Measurements from ENCODE around the gene CTNS. TPM values are rescaled to one million over a fixed set of nuclear protein-coding genes. Genes with fewer than 3 reads are reported as not detected.
A peak's percentile ranks its signal among the peaks of the same experiment; 100 is the strongest.

CTNS gene
- total RNA-seq, 1 experiment from 2014 or later = 7.1 TPM

- Mint-ChIP-seq H3K4me1 (ENCODE audit: insufficient read depth, unreplicated experiment) (no peaks in the 10 kb centered on the region), H3K27ac (ENCODE audit: low read depth, unreplicated experiment) (no peak overlapping the region), H3K36me3 (ENCODE audit: insufficient read depth, unreplicated experiment) (peaks cover 14% of the 10 kb centered on the region), H3K27me3 (ENCODE audit: insufficient read depth, unreplicated experiment) (no peaks in the 10 kb centered on the region), H3K4me3 (ENCODE audit: unreplicated experiment) (no peak overlapping the region), H3K9me3 (ENCODE audit: unreplicated experiment) (no peaks in the 10 kb centered on the region)
- DNase-seq (ENCODE audit: unreplicated experiment) = no peak
- CTCF ChIA-PET = interaction anchor here (0.5 to 3.6 kb wide), 14 partner anchors 8 to 818 kb away, joined by 3 to 18 read pairs (median 5); partner anchors contain the start of genes ASPA, CTNS and SHPK
- no TSS peak for BruUV-seq (replicated peaks)
- intact Hi-C loops (cut with micrococcal nuclease) = loop anchor here (5.0 kb wide), 1 partner anchor 820 kb away; no protein-coding TSS in a partner anchor
- POLR2A ChIA-PET = interaction anchor here (1.0 to 1.2 kb wide), 3 partner anchors 11 to 598 kb away, joined by 3 to 4 read pairs (median 4); partner anchors contain the start of gene CTNS
- no peak for TF ChIP-seq CTCF (IDR thresholded peaks at IDR 0.05; ENCODE audit: unreplicated experiment)
Observed at GRCh38 chr17:3647251-3647650, 10.7 kb downstream of the CTNS start.

GRCh38 chr17:3647769-3648555 is 11.4 kb downstream of the CTNS start:
- ChIA-PET CTCF (interaction anchor here (0.5 to 3.6 kb wide), 21 partner anchors 9 to 819 kb away, joined by 3 to 18 read pairs (median 4); partner anchors contain the start of gene ASPA), POLR2A (interaction anchor here (1.0 to 1.7 kb wide), 2 partner anchors 11 to 599 kb away, joined by 4 to 6 read pairs; partner anchors contain the start of gene CTNS)
- no peaks in the 10 kb centered on the region for H3K27me3 Mint-ChIP-seq (ENCODE audit: insufficient read depth, unreplicated experiment)
- peak; percentile 56 for TF ChIP-seq CTCF (IDR thresholded peaks at IDR 0.05; ENCODE audit: unreplicated experiment)
- DNase-seq (ENCODE audit: unreplicated experiment) = peak; percentile 58
- H3K4me3 Mint-ChIP-seq (ENCODE audit: unreplicated experiment) = no peak overlapping the region
- H3K27ac Mint-ChIP-seq (ENCODE audit: low read depth, unreplicated experiment) = no peak overlapping the region
- peaks cover 11% of the 10 kb centered on the region for H3K36me3 Mint-ChIP-seq (ENCODE audit: insufficient read depth, unreplicated experiment)
- BruUV-seq (replicated peaks) = no TSS peak
- no peaks in the 10 kb centered on the region for H3K4me1 Mint-ChIP-seq (ENCODE audit: insufficient read depth, unreplicated experiment)
- intact Hi-C loops (cut with micrococcal nuclease) = loop anchor here (5.0 kb wide), 1 partner anchor 821 kb away; no protein-coding TSS in a partner anchor
- H3K9me3 Mint-ChIP-seq (ENCODE audit: unreplicated experiment) = no peaks in the 10 kb centered on the region

DNA sequence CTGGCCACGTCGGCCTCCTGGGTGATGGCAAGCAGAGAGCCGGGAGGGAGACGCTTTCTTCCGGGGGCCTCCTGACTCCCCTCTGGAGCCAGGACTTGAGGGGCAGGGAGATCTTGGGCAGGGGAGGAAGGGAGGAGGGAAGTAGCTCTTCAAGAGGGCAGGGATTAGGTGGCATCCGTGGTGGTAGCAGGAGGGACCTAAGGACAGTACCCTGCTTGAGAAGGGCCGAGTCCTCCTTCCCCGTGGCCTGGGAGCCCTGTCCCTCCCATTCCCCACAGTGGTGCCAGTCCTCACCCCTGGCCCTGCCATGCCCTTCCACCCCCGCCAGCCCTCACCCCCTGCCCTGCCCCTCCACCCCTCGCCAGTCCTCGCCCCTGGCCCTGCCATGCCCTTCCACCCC is 19.2 kb downstream of the CTNS start:
- POLR2A ChIA-PET = interaction anchor here (2.1 kb wide), 1 partner anchor 19 kb away, joined by 9 read pairs; the partner anchor contains the start of genes CTNS and SHPK
- peaks cover 6% of the 10 kb centered on the region for H3K4me1 Mint-ChIP-seq (ENCODE audit: insufficient read depth, unreplicated experiment)
- H3K27ac Mint-ChIP-seq (ENCODE audit: low read depth, unreplicated experiment) = no peak overlapping the region
- CTCF ChIA-PET = no interaction called here
- no peak overlapping the region for H3K4me3 Mint-ChIP-seq (ENCODE audit: unreplicated experiment)
- peaks cover 14% of the 10 kb centered on the region for H3K36me3 Mint-ChIP-seq (ENCODE audit: insufficient read depth, unreplicated experiment)
- intact Hi-C loops (cut with micrococcal nuclease) = no loop called here
- no peak for DNase-seq (ENCODE audit: unreplicated experiment)
- TF ChIP-seq CTCF (IDR thresholded peaks at IDR 0.05; ENCODE audit: unreplicated experiment) = no peak
- BruUV-seq (replicated peaks) = no TSS peak
- no peaks in the 10 kb centered on the region for H3K9me3 Mint-ChIP-seq (ENCODE audit: unreplicated experiment)
- no peaks in the 10 kb centered on the region for H3K27me3 Mint-ChIP-seq (ENCODE audit: insufficient read depth, unreplicated experiment)

DNA sequence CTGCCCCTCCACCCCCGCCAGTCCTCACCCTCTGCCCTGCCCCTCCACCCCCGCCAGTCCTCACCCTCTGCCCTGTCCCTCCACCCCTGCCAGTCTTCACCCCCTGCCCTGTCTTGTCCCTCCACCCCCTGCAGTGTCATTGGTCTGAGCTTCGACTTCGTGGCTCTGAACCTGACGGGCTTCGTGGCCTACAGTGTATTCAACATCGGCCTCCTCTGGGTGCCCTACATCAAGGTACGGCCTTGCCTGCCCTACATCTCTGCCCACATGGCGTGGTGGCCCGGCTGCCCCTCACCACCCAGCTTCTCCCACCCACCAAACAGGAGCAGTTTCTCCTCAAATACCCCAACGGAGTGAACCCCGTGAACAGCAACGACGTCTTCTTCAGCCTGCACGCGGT is 19.8 kb downstream of the CTNS start:
- Mint-ChIP-seq H3K27me3 (ENCODE audit: insufficient read depth, unreplicated experiment) (no peaks in the 10 kb centered on the region), H3K4me3 (ENCODE audit: unreplicated experiment) (no peak overlapping the region), H3K27ac (ENCODE audit: low read depth, unreplicated experiment) (no peak overlapping the region), H3K36me3 (ENCODE audit: insufficient read depth, unreplicated experiment) (peaks cover 20% of the 10 kb centered on the region), H3K4me1 (ENCODE audit: insufficient read depth, unreplicated experiment) (peaks cover 6% of the 10 kb centered on the region), H3K9me3 (ENCODE audit: unreplicated experiment) (no peaks in the 10 kb centered on the region)
- intact Hi-C loops (cut with micrococcal nuclease) = no loop called here
- no peak for DNase-seq (ENCODE audit: unreplicated experiment)
- CTCF ChIA-PET = no interaction called here
- BruUV-seq (replicated peaks) = no TSS peak
- no peak for TF ChIP-seq CTCF (IDR thresholded peaks at IDR 0.05; ENCODE audit: unreplicated experiment)
- POLR2A ChIA-PET = no interaction called here

Measured in MCF 10A (cell line).